Measurements from ENCODE around the gene ABCC6. TPM values are rescaled to one million over a fixed set of nuclear protein-coding genes. Genes with fewer than 3 reads are reported as not detected.

The ABCC6 gene
- 0.30 TPM in 1 of 2 replicates, not detected in the other for total RNA-seq

DNA sequence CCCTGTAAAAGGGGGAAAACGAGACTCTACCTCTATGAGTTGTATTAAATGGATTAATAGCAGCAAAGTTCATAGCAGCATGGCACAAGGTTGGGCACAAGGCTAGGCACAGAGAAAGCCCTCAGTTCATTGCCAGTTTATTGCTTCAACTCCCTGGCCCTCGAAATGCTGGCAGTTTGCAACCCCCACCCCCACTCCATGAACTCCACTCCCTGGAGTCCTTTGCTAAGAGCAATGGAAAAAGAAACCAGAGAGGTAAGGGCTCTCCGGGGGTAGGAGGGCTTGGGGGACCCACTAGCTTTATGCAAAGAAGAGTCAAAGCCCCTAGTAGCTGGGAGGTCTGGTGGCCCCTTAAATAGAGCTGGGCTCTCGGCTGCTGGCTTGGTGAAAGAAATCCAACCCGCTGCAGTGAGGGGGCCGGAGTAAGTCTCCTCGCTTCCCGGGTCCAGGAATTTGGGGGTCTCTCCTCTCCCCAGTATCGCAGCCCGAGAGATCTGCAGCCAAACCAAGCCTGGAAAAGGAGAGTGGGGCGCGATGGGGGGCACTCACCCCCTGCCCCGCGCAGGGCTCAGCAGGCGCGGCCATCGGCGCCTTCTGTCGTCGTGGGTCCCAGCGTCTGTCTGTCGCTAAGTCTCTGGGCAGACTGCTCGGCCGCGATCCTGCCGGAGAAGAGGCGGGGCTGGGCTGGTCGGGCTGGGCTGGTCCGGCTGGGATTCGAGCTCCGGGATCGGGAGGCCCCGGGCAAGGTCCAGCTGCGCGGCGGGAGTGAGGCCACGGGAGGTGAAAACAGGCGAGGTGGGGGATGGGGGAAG lies at the start of gene ABCC6:
Gene ABCC6, minus strand, starts transcription at position 645 of the 812 bp plus-strand sequence. Its CDS starts 60 bp downstream, at position 585.

Other genes with a start within 250 kb of the ABCC6 start
- gene NOMO3, start 9.0 kb upstream of the ABCC6 start, total RNA-seq: 12.9 and 13.8 TPM in 2 replicates
- gene NPIPA7, start 155.6 kb upstream of the ABCC6 start, total RNA-seq: 1.3 and 4.5 TPM in 2 replicates

Data from bronchus fibroblast of lung (primary cell).